Skeletal muscle tissue (tissue), 4 donors: Measurements from ENCODE around the gene TCP1. TPM values are rescaled to one million over a fixed set of nuclear protein-coding genes. Genes with fewer than 3 reads are reported as not detected.
"Not testable (repeated sequence)": the region's sequence is repeated elsewhere in the genome, so short reads cannot be mapped to it uniquely, and the experiment has no call there.

ENCODE experiments used
- H3K27ac ChIP-seq: one replicate; pipeline ENCODE4 v1.7.0; 2013; ENCODE audit warnings: mild to moderate bottlenecking, low read depth, low read length, inconsistent platforms
- H3K27me3 ChIP-seq, 3 donors: one replicate each; pipeline ENCODE4 v1.7.0; 2013; ENCODE audit warnings: low read length in 3 of 3; ENCODE audit not compliant: control insufficient read depth in 3 of 3, insufficient read depth in 3 of 3
- H3K36me3 ChIP-seq, 3 donors: one replicate each; pipeline ENCODE4 v1.7.0; 2013; ENCODE audit warnings: low read length in 3 of 3; ENCODE audit not compliant: control insufficient read depth in 3 of 3, insufficient read depth in 3 of 3
- H3K4me1 ChIP-seq, 3 donors: one replicate each; pipeline ENCODE4 v1.7.0; 2013; ENCODE audit warnings: low read length in 3 of 3, mild to moderate bottlenecking in 3 of 3; ENCODE audit not compliant: control insufficient read depth in 3 of 3, insufficient read depth in 3 of 3
- H3K4me3 ChIP-seq, 3 donors: one replicate each; pipeline ENCODE4 v1.7.0; 2013; ENCODE audit warnings: low read length in 3 of 3
- H3K9ac ChIP-seq, 3 donors: one replicate each; pipeline ENCODE4 v1.7.0; 2013; ENCODE audit warnings: low read length in 3 of 3, mild to moderate bottlenecking in 3 of 3, moderate library complexity in 2 of 3, low read depth in 1 of 3
- H3K9me3 ChIP-seq, 3 donors: one replicate each; pipeline ENCODE4 v1.7.0; 2013; ENCODE audit warnings: low read length in 3 of 3; ENCODE audit not compliant: control insufficient read depth in 3 of 3
- total RNA-seq: library from RNA; depleted of rRNA; stranded (reverse); fragments of >200 nt; gene quantifications from one replicate; pipeline ENCODE4 v1.2.3, GENCODE V29; 2014
- donor health status: Osteomylitis.

TCP1 gene
- total RNA-seq, 1 donor from 2014 or later = 203 TPM

GRCh38 chr6:159829526-159829925, 40.1 kb upstream of the TCP1 start:
- no peaks in the 10 kb centered on the region for H3K9me3 ChIP-seq
- no peak overlapping the region for H3K4me3 ChIP-seq
- no peak overlapping the region for H3K9ac ChIP-seq
- H3K27me3 ChIP-seq = peaks cover 0 to 6% (median 0%) of the 10 kb centered on the region in 3 donors
- H3K27ac ChIP-seq = no peak overlapping the region
- H3K36me3 ChIP-seq = no peaks in the 10 kb centered on the region
- H3K4me1 ChIP-seq = peaks cover 7 to 22% (median 13%) of the 10 kb centered on the region in 3 donors

GRCh38 chr6:159828074-159828473, 38.7 kb upstream of the TCP1 start:
- Histone ChIP-seq H3K27me3 (peaks cover 0 to 6% (median 0%) of the 10 kb centered on the region in 3 donors), H3K36me3 (no peaks in the 10 kb centered on the region), H3K9me3 (no peaks in the 10 kb centered on the region), H3K4me3 (no peak overlapping the region), H3K9ac (no peak overlapping the region), H3K4me1 (peaks cover 7 to 22% (median 13%) of the 10 kb centered on the region in 3 donors), H3K27ac (no peak overlapping the region)

GRCh38 chr6:159826968-159827647, 37.7 kb upstream of the TCP1 start:
- Histone ChIP-seq H3K4me1 (peaks cover 7 to 22% (median 13%) of the 10 kb centered on the region in 3 donors), H3K36me3 (no peaks in the 10 kb centered on the region), H3K27ac (no peak overlapping the region), H3K4me3 (peak overlapping the region in 1 of 3 donors; percentile 23), H3K27me3 (peaks cover 0 to 6% (median 0%) of the 10 kb centered on the region in 3 donors), H3K9ac (peak overlapping the region; percentile 5 to 43 (median 25)), H3K9me3 (no peaks in the 10 kb centered on the region)

GRCh38 chr6:159826004-159826403, 36.6 kb upstream of the TCP1 start:
- no peaks in the 10 kb centered on the region for H3K36me3 ChIP-seq
- H3K27ac ChIP-seq = no peak overlapping the region
- no peak overlapping the region for H3K4me3 ChIP-seq
- peaks cover 7 to 17% (median 11%) of the 10 kb centered on the region in 3 donors for H3K4me1 ChIP-seq
- H3K27me3 ChIP-seq = peaks cover 0 to 6% (median 0%) of the 10 kb centered on the region in 3 donors
- no peak overlapping the region for H3K9ac ChIP-seq
- H3K9me3 ChIP-seq = no peaks in the 10 kb centered on the region

GRCh38 chr6:159824690-159825089, 35.3 kb upstream of the TCP1 start:
- not testable (repeated sequence) for H3K4me3 ChIP-seq, H3K27ac ChIP-seq, H3K9me3 ChIP-seq, H3K27me3 ChIP-seq, H3K9ac ChIP-seq, H3K36me3 ChIP-seq
- peaks cover 7 to 15% (median 11%) of the 10 kb centered on the region in 3 donors for H3K4me1 ChIP-seq

GRCh38 chr6:159823953-159824352, 34.6 kb upstream of the TCP1 start:
- Histone ChIP-seq H3K27me3 (peaks cover 0 to 5% (median 0%) of the 10 kb centered on the region in 3 donors), H3K9ac (no peak overlapping the region), H3K4me3 (no peak overlapping the region), H3K36me3 (no peaks in the 10 kb centered on the region), H3K9me3 (no peaks in the 10 kb centered on the region), H3K27ac (no peak overlapping the region), H3K4me1 (peaks cover 7 to 15% (median 11%) of the 10 kb centered on the region in 3 donors)

GRCh38 chr6:159821726-159822125, 32.3 kb upstream of the TCP1 start:
- H3K36me3 ChIP-seq = no peaks in the 10 kb centered on the region
- no peaks in the 10 kb centered on the region for H3K9me3 ChIP-seq
- H3K27me3 ChIP-seq = peaks cover 0 to 5% (median 0%) of the 10 kb centered on the region in 3 donors
- H3K27ac ChIP-seq = no peak overlapping the region
- no peak overlapping the region for H3K9ac ChIP-seq
- no peak overlapping the region for H3K4me3 ChIP-seq
- H3K4me1 ChIP-seq = peaks cover 1 to 7% (median 2%) of the 10 kb centered on the region in 3 donors

- Histone ChIP-seq H3K27ac (no peak overlapping the region), H3K4me3 (no peak overlapping the region), H3K27me3 (peaks cover 0 to 5% (median 0%) of the 10 kb centered on the region in 3 donors), H3K9me3 (no peaks in the 10 kb centered on the region), H3K9ac (no peak overlapping the region), H3K4me1 (peaks cover 0 to 1% (median 0%) of the 10 kb centered on the region in 3 donors), H3K36me3 (no peaks in the 10 kb centered on the region)
These were observed 31.7 kb upstream of the TCP1 start for GRCh38 chr6:159821122-159821521.

GRCh38 chr6:159819932-159820640, 30.7 kb upstream of the TCP1 start:
- H3K9me3 ChIP-seq = no peaks in the 10 kb centered on the region
- no peaks in the 10 kb centered on the region for H3K36me3 ChIP-seq
- no peak overlapping the region for H3K4me3 ChIP-seq
- H3K4me1 ChIP-seq = no peaks in the 10 kb centered on the region
- peaks cover 0 to 5% (median 0%) of the 10 kb centered on the region in 3 donors for H3K27me3 ChIP-seq
- no peak overlapping the region for H3K9ac ChIP-seq
- no peak overlapping the region for H3K27ac ChIP-seq

- Histone ChIP-seq H3K9me3 (no peaks in the 10 kb centered on the region), H3K4me1 (no peaks in the 10 kb centered on the region)
These were observed 29.7 kb upstream of the TCP1 start for GRCh38 chr6:159819098-159819497.

More at GRCh38 chr6:159819098-159819497, 29.7 kb upstream of the TCP1 start:
- no peak overlapping the region for H3K9ac ChIP-seq
- peaks cover 0 to 5% (median 0%) of the 10 kb centered on the region in 3 donors for H3K27me3 ChIP-seq
- no peak overlapping the region for H3K4me3 ChIP-seq
- H3K36me3 ChIP-seq = no peaks in the 10 kb centered on the region
- no peak overlapping the region for H3K27ac ChIP-seq
